Stimulated activated CD8-positive, alpha-beta memory T cell treated with anti-CD3 and anti-CD28 coated beads, Interleukin-2, amount 100 ng/mL, for 1 hour (primary cell): ENCODE results near the gene MKNK2.
"Not testable (repeated sequence)": the region's sequence is repeated elsewhere in the genome, so short reads cannot be mapped to it uniquely, and the experiment has no call there.

Experiments
- DNase-seq, 2 donors: peaks; one replicate each; pipeline ENCODE4 v3.0.0-alpha.2; 2020; ENCODE audit warnings: low read depth in 2 of 2

MKNK2 gene

GRCh38 chr19:2044709-2045500 is 6.1 kb downstream of the MKNK2 start:
- DNase-seq = no peak

- no peak for DNase-seq
Observed at GRCh38 chr19:2043961-2044708, 6.9 kb downstream of the MKNK2 start.

- DNase-seq = no peak
Observed at GRCh38 chr19:2043251-2043641, 7.8 kb downstream of the MKNK2 start.

- no peak for DNase-seq
Observed at GRCh38 chr19:2042485-2043250, 8.4 kb downstream of the MKNK2 start.

GRCh38 chr19:2041683-2042484 is 9.2 kb downstream of the MKNK2 start:
- DNase-seq = peak; percentile 99 to 100

GRCh38 chr19:2041433-2041682 is 9.7 kb downstream of the MKNK2 start:
- no peak for DNase-seq

GRCh38 chr19:2040647-2041432 is 10.2 kb downstream of the MKNK2 start:
- no peak for DNase-seq

GRCh38 chr19:2039959-2040646 is 10.9 kb downstream of the MKNK2 start:
- no peak for DNase-seq

- no peak for DNase-seq
Observed at GRCh38 chr19:2039089-2039958, 11.7 kb downstream of the MKNK2 start.

- DNase-seq = no peak
Observed at GRCh38 chr19:2038284-2039088, 12.6 kb downstream of the MKNK2 start.

GRCh38 chr19:2037651-2038255 is 13.3 kb downstream of the MKNK2 start:
- DNase-seq = no peak

- no peak for DNase-seq
Observed at GRCh38 chr19:2036424-2036823, 14.6 kb downstream of the MKNK2 start.

- no peak for DNase-seq
Observed at GRCh38 chr19:2035590-2035991, 15.5 kb downstream of the MKNK2 start.

GRCh38 chr19:2034729-2035589 is 16.1 kb downstream of the MKNK2 start:
- no peak for DNase-seq

GRCh38 chr19:2034253-2034652 is 16.8 kb downstream of the MKNK2 start:
- not testable (repeated sequence) for DNase-seq

- DNase-seq = no peak
Observed at GRCh38 chr19:2033825-2034159, 17.3 kb downstream of the MKNK2 start.

- no peak for DNase-seq
Observed at GRCh38 chr19:2033115-2033824, 17.8 kb downstream of the MKNK2 start.
